Globus pallidus (tissue), 1 donor: Measurements from ENCODE around the gene AK8.
A peak's percentile ranks its signal among the peaks of the same experiment; 100 is the strongest.

ENCODE experiments used
- DNase-seq: peaks from one replicate; pipeline ENCODE4 v3.0.0-alpha.2; 2015; ENCODE audit warnings: low spot score

AK8 gene

GRCh38 chr9:132770770-132771310, 107.2 kb downstream of the AK8 start:
- no peak for DNase-seq

- peak; percentile 31 for DNase-seq
Measured at GRCh38 chr9:132769906-132770769, 107.9 kb downstream of the AK8 start.

- DNase-seq: peak; percentile 24
Measured at GRCh38 chr9:132768932-132769905, 108.9 kb downstream of the AK8 start.

- no peak for DNase-seq
Measured at GRCh38 chr9:132763574-132763973, 114.5 kb downstream of the AK8 start.

GRCh38 chr9:132762896-132763295, 115.2 kb downstream of the AK8 start:
- no peak for DNase-seq

- no peak for DNase-seq
Measured at GRCh38 chr9:132761602-132762001, 116.5 kb downstream of the AK8 start.

- DNase-seq: no peak
Measured at GRCh38 chr9:132760057-132760456, 118.0 kb downstream of the AK8 start.

GRCh38 chr9:132757016-132757415, 121.1 kb downstream of the AK8 start:
- no peak for DNase-seq

GRCh38 chr9:132756214-132756845, 121.8 kb downstream of the AK8 start:
- DNase-seq: no peak

GRCh38 chr9:132755096-132755495, 123.0 kb downstream of the AK8 start:
- no peak for DNase-seq

- no peak for DNase-seq
Measured at GRCh38 chr9:132754236-132754635, 123.8 kb downstream of the AK8 start.

GRCh38 chr9:132753593-132753880, 124.5 kb downstream of the AK8 start:
- DNase-seq: no peak

GRCh38 chr9:132752877-132753592, 125.0 kb downstream of the AK8 start:
- DNase-seq: no peak

- no peak for DNase-seq
Measured at GRCh38 chr9:132750668-132751067, 127.4 kb downstream of the AK8 start.

GRCh38 chr9:132749306-132749705, 128.8 kb downstream of the AK8 start:
- no peak for DNase-seq

GRCh38 chr9:132748450-132748849, 129.6 kb downstream of the AK8 start:
- DNase-seq: no peak

- DNase-seq: no peak
Measured at GRCh38 chr9:132745756-132746709, 132.1 kb downstream of the AK8 start.

GRCh38 chr9:132744881-132745755, 133.0 kb downstream of the AK8 start:
- no peak for DNase-seq

- no peak for DNase-seq
Measured at GRCh38 chr9:132743931-132744479, 134.1 kb downstream of the AK8 start.
